PFSK-1 (cell line): ENCODE data around the gene EFNA5.

ENCODE experiments used
- POLR2AphosphoS5 ChIP-seq: IDR thresholded peaks from 2 replicates; pipeline ENCODE4 v1.6.1; 2012; ENCODE audit warnings: low read depth, mild to moderate bottlenecking, control low read depth, low read length, moderate library complexity
- SIN3A ChIP-seq: IDR thresholded peaks from 2 replicates; pipeline ENCODE4 v1.6.1; 2012; ENCODE audit warnings: mild to moderate bottlenecking, low read length, moderate library complexity, borderline replicate concordance; ENCODE audit not compliant: insufficient read depth

- TF ChIP-seq POLR2AphosphoS5: no peak
- no peak for TF ChIP-seq SIN3A
Measured at GRCh38 chr5:107464876-107465275, 205.9 kb downstream of the EFNA5 start.
